ENCODE results near the gene SLC46A2. TPM values are rescaled to one million over a fixed set of nuclear protein-coding genes. Genes with fewer than 3 reads are reported as not detected.

Gene SLC46A2
- total RNA-seq, 1 donor from 2014 or later, result not detected

DNA sequence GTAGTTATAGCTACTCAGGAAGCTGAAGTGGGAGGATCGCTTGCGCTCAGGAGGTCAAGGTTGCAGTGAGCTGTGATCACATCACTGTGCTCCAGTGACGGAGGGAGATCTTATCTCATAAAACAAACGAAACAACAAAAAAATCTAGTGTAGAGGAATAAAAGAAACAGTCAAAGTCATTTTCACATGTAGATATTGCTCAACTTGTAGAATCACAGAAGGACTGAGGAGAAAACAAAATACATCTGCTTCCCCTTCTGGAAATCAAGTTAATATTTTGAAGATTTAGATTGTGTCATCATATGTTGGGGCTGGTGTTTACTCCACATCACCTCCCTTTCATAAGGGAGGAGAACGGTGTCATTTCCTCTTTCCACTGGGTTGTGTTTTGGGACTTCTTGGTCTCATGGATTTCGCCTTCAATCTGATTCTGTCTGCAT, 8.2 kb upstream of the SLC46A2 start:
- Mint-ChIP-seq H3K4me1 (ENCODE audit: low read depth) (peaks cover 7% of the 10 kb centered on the region), H3K27me3 (ENCODE audit: low read depth) (peaks cover 14% of the 10 kb centered on the region), H3K9me3 (ENCODE audit: low read depth) (peaks cover 5% of the 10 kb centered on the region), H3K4me3 (ENCODE audit: unreplicated experiment) (no peak overlapping the region), H3K27ac (ENCODE audit: unreplicated experiment) (no peak overlapping the region), H3K36me3 (ENCODE audit: low read depth) (no peaks in the 10 kb centered on the region)
- no peak for DNase-seq (ENCODE audit: low spot score)
- TF ChIP-seq, protein P1, sequence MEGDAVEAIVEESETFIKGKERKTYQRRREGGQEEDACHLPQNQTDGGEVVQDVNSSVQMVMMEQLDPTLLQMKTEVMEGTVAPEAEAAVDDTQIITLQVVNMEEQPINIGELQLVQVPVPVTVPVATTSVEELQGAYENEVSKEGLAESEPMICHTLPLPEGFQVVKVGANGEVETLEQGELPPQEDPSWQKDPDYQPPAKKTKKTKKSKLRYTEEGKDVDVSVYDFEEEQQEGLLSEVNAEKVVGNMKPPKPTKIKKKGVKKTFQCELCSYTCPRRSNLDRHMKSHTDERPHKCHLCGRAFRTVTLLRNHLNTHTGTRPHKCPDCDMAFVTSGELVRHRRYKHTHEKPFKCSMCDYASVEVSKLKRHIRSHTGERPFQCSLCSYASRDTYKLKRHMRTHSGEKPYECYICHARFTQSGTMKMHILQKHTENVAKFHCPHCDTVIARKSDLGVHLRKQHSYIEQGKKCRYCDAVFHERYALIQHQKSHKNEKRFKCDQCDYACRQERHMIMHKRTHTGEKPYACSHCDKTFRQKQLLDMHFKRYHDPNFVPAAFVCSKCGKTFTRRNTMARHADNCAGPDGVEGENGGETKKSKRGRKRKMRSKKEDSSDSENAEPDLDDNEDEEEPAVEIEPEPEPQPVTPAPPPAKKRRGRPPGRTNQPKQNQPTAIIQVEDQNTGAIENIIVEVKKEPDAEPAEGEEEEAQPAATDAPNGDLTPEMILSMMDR (IDR thresholded peaks at IDR 0.05), result no peak

DNA sequence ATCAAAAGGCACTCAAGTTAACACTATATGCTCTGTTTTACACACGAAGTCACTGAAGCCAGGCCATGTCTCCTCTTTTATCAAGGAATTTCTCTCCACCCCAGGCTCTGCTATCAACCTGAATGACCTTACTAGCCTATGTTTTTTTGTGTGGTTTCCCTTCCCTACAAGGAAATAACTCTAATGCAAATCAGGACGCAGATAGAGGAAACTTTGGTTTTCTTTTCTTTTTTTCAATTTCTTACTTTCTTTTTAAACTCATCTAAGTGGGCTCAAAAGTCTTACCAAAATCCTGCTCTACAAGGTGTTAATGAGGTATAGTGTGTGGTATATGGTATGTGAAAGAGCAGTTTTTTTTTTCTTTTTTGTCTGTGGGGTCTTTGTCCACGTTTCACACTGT, 5.5 kb upstream of the SLC46A2 start:
- H3K27me3 Mint-ChIP-seq (ENCODE audit: low read depth), result peaks cover 12% of the 10 kb centered on the region
- H3K4me1 Mint-ChIP-seq (ENCODE audit: low read depth), result no peaks in the 10 kb centered on the region
- H3K36me3 Mint-ChIP-seq (ENCODE audit: low read depth), result no peaks in the 10 kb centered on the region
- TF ChIP-seq, protein P1 (IDR thresholded peaks at IDR 0.05), result no peak
- DNase-seq (ENCODE audit: low spot score), result no peak
- no peak overlapping the region for H3K27ac Mint-ChIP-seq (ENCODE audit: unreplicated experiment)
- H3K9me3 Mint-ChIP-seq (ENCODE audit: low read depth), result peaks cover 5% of the 10 kb centered on the region
- H3K4me3 Mint-ChIP-seq (ENCODE audit: unreplicated experiment), result no peak overlapping the region

DNA sequence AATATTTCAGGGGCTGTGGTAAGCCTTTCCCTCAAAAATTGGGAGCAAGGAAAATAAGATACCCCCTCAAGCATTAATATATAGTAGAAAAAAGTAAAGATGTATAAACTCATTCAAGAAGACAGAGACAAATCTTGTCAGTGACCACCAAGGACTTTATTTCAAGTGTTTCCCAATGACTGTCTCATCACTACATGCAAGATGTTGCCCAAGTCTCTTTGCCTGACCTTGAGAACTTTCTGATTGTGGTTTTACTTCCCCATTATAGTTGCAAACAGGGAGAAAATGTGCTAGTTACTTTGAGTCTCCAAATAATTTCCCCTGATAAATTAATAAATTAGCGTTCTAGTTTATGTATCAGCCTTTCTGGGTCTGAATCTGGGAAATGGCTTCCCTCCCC, 4.0 kb upstream of the SLC46A2 start:
- peaks cover 5% of the 10 kb centered on the region for H3K9me3 Mint-ChIP-seq (ENCODE audit: low read depth)
- no peak for DNase-seq (ENCODE audit: low spot score)
- peaks cover 18% of the 10 kb centered on the region for H3K27me3 Mint-ChIP-seq (ENCODE audit: low read depth)
- H3K4me1 Mint-ChIP-seq (ENCODE audit: low read depth), result peaks cover 11% of the 10 kb centered on the region
- H3K36me3 Mint-ChIP-seq (ENCODE audit: low read depth), result no peaks in the 10 kb centered on the region
- H3K27ac Mint-ChIP-seq (ENCODE audit: unreplicated experiment), result no peak overlapping the region
- H3K4me3 Mint-ChIP-seq (ENCODE audit: unreplicated experiment), result no peak overlapping the region
- TF ChIP-seq, protein P1 (IDR thresholded peaks at IDR 0.05), result no peak

DNA sequence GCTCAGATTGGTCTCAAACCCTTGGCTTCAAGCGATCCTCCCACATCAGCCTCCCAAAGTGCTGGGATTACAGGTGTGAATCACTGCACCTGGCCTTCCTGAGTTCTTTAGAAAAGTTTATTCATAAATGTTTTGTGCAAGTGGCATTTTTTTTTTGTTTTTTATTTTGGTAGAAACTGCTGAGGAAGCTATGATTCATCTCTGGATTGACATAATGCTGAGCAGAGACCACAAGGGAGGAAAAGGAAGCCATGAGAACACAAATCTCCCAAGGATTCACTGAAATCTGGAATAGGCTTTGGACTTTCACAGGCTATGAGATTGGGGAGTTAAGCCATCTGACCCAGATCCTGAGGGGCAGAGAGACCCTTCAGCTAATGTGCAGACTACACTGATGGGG, 3.4 kb upstream of the SLC46A2 start:
- H3K27me3 Mint-ChIP-seq (ENCODE audit: low read depth), result peaks cover 16% of the 10 kb centered on the region
- DNase-seq (ENCODE audit: low spot score), result no peak
- no peak overlapping the region for H3K27ac Mint-ChIP-seq (ENCODE audit: unreplicated experiment)
- H3K4me3 Mint-ChIP-seq (ENCODE audit: unreplicated experiment), result no peak overlapping the region
- H3K9me3 Mint-ChIP-seq (ENCODE audit: low read depth), result peaks cover 5% of the 10 kb centered on the region
- no peaks in the 10 kb centered on the region for H3K36me3 Mint-ChIP-seq (ENCODE audit: low read depth)
- TF ChIP-seq, protein P1 (IDR thresholded peaks at IDR 0.05), result no peak
- peaks cover 14% of the 10 kb centered on the region for H3K4me1 Mint-ChIP-seq (ENCODE audit: low read depth)

DNA sequence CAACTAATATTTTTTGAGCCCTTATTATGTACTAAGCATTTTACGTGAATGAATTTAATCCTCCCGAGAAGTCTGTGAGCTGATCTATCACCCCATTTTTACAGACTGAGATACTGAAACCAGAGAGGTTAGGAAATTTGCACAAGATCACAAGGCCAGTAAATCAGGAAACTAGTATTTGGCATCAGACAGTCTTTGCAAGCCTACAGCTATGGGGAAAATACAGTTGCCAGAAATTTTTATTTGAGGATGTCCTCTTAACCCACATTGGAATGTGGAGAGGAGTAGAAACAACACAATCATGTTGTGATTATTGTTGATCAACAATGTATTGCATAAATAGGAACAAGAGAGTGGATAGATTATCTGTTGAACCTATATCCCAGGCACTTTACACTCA, 2.3 kb upstream of the SLC46A2 start:
- H3K9me3 Mint-ChIP-seq (ENCODE audit: low read depth), result peaks cover 5% of the 10 kb centered on the region
- peaks cover 7% of the 10 kb centered on the region for H3K27me3 Mint-ChIP-seq (ENCODE audit: low read depth)
- H3K4me1 Mint-ChIP-seq (ENCODE audit: low read depth), result peaks cover 14% of the 10 kb centered on the region
- no peak overlapping the region for H3K27ac Mint-ChIP-seq (ENCODE audit: unreplicated experiment)
- TF ChIP-seq, protein P1 (IDR thresholded peaks at IDR 0.05), result no peak
- no peak overlapping the region for H3K4me3 Mint-ChIP-seq (ENCODE audit: unreplicated experiment)
- H3K36me3 Mint-ChIP-seq (ENCODE audit: low read depth), result no peaks in the 10 kb centered on the region
- DNase-seq (ENCODE audit: low spot score), result no peak

Measured in chondrocyte (in vitro differentiated cells).